Measurements from ENCODE around the gene POLL.

Gene POLL

DNA sequence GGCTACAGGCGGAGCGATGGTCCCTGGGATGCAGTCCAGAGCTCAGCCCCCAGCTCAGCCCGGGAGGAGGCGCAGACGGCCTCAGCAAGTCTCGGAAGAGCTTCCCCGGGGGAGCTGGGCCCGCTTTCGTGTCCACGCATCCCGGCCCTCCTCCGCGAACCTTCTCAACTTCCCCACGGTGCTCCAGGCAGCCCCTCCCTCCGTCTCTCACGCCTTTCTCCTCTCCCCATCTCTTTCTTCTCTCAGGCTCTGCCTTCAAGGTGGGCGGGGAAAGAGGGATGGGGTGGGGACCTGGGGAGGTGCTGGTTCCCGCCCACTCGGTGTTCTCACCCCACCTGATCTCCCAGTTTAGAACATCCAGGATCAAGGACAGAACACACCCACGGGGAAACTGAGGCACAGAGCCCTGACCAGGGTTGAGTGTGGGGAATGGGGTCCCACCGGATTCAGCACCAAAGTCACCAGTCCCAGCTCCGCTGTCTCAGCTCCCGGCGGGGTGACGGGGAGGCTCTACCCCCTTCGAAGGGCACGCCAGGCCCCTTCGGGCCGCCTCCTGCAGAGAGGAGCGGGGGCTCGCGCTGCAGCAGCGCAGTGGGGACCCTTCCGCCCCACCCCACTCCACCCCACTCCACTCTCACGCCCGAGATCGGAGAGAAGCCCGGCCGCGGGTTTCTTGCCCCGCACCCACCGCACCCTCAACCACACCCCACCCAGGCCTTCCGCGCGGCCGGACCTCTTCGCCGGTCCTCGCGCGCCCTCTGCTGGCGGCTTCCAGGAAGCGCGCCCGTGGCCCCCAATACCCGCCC lies 18.2 kb downstream of the POLL start:
- Histone ChIP-seq H3K4me3 (replicated peaks; ENCODE audit: insufficient read depth, low read length) (peak overlapping the region; percentile 62), H3K27me3 (ENCODE audit: insufficient read depth, poor library complexity, severe bottlenecking) (peaks cover 30% of the 10 kb centered on the region), H3K27ac (replicated peaks) (no peak overlapping the region)
- TF ChIP-seq, protein P1, sequence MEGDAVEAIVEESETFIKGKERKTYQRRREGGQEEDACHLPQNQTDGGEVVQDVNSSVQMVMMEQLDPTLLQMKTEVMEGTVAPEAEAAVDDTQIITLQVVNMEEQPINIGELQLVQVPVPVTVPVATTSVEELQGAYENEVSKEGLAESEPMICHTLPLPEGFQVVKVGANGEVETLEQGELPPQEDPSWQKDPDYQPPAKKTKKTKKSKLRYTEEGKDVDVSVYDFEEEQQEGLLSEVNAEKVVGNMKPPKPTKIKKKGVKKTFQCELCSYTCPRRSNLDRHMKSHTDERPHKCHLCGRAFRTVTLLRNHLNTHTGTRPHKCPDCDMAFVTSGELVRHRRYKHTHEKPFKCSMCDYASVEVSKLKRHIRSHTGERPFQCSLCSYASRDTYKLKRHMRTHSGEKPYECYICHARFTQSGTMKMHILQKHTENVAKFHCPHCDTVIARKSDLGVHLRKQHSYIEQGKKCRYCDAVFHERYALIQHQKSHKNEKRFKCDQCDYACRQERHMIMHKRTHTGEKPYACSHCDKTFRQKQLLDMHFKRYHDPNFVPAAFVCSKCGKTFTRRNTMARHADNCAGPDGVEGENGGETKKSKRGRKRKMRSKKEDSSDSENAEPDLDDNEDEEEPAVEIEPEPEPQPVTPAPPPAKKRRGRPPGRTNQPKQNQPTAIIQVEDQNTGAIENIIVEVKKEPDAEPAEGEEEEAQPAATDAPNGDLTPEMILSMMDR (IDR thresholded peaks at IDR 0.05; ENCODE audit: insufficient read depth, low read length) = no peak
- no peak for TF ChIP-seq SPI1 (IDR thresholded peaks at IDR 0.05; ENCODE audit: borderline replicate concordance, low read depth)
- TF ChIP-seq, protein P2, sequence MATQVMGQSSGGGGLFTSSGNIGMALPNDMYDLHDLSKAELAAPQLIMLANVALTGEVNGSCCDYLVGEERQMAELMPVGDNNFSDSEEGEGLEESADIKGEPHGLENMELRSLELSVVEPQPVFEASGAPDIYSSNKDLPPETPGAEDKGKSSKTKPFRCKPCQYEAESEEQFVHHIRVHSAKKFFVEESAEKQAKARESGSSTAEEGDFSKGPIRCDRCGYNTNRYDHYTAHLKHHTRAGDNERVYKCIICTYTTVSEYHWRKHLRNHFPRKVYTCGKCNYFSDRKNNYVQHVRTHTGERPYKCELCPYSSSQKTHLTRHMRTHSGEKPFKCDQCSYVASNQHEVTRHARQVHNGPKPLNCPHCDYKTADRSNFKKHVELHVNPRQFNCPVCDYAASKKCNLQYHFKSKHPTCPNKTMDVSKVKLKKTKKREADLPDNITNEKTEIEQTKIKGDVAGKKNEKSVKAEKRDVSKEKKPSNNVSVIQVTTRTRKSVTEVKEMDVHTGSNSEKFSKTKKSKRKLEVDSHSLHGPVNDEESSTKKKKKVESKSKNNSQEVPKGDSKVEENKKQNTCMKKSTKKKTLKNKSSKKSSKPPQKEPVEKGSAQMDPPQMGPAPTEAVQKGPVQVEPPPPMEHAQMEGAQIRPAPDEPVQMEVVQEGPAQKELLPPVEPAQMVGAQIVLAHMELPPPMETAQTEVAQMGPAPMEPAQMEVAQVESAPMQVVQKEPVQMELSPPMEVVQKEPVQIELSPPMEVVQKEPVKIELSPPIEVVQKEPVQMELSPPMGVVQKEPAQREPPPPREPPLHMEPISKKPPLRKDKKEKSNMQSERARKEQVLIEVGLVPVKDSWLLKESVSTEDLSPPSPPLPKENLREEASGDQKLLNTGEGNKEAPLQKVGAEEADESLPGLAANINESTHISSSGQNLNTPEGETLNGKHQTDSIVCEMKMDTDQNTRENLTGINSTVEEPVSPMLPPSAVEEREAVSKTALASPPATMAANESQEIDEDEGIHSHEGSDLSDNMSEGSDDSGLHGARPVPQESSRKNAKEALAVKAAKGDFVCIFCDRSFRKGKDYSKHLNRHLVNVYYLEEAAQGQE (IDR thresholded peaks at IDR 0.05; ENCODE audit: insufficient replicate concordance, low read depth) = no peak
- TF ChIP-seq GABPA (IDR thresholded peaks at IDR 0.05; ENCODE audit: low read depth) = no peak
- TF ChIP-seq POLR2AphosphoS5 (IDR thresholded peaks at IDR 0.05; ENCODE audit: low read depth) = no peak
- peak; percentile 47 to 56 for DNase-seq (ENCODE audit: low read depth in 1 of 2, low spot score in 1 of 2)

DNA sequence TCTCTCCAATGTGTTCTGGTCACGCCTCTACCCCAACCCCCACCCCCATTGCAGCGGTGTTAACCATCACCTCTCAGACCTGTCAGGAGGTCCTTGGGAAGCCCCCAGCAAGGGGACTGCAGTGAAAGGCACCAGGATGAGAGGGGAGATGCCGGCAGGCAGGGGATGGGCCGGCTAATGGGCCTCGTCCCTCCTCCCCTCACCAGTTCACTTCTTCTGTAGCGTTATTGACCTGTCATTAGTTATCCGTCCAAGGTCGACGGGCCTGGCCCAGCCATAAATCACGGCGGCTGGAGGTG lies 18.8 kb downstream of the POLL start:
- TF ChIP-seq, protein P1 (IDR thresholded peaks at IDR 0.05; ENCODE audit: insufficient read depth, low read length) = no peak
- TF ChIP-seq SPI1 (IDR thresholded peaks at IDR 0.05; ENCODE audit: borderline replicate concordance, low read depth) (no peak), POLR2AphosphoS5 (IDR thresholded peaks at IDR 0.05; ENCODE audit: low read depth) (no peak), GABPA (IDR thresholded peaks at IDR 0.05; ENCODE audit: low read depth) (no peak)
- TF ChIP-seq, protein P2 (IDR thresholded peaks at IDR 0.05; ENCODE audit: insufficient replicate concordance, low read depth) = no peak
- H3K4me3 ChIP-seq (replicated peaks; ENCODE audit: insufficient read depth, low read length) = no peak overlapping the region
- H3K27me3 ChIP-seq (ENCODE audit: insufficient read depth, poor library complexity, severe bottlenecking) = peaks cover 30% of the 10 kb centered on the region
- DNase-seq (ENCODE audit: low read depth in 1 of 2, low spot score in 1 of 2) = no peak
- H3K27ac ChIP-seq (replicated peaks) = no peak overlapping the region

DNA sequence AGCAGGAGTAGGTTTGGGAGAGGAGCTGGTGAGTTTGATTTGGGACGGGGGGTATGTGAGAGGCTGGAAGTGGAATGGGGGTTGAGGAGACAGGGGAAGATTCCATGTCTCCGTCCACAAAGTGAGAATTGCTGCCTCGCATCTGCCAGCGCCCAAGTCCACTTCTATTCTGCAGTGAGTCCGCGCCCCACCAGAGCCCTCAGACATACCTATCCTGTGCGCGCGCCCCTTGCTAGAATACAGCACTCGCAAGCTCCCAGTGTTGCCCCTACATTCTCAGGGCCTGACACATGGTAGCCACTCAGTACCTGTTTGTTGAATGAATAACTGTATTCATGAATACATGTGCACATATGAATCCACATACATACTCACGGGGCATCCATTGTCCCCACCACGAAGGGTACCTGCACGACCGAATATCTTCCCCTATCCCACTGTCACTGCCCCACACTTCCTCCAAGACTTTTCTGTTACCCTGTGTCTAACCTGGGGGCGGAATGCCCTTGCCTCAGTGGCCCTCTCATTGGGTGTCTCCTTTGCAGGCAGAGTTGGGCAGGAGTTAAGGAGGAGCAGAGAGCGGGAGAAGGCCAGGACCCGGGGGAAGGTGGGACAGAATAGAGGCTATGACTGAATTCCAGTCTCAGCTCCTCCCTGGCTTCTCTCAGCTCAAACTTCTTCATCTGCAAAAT lies 19.9 kb downstream of the POLL start:
- TF ChIP-seq GABPA (IDR thresholded peaks at IDR 0.05; ENCODE audit: low read depth) (no peak), POLR2AphosphoS5 (IDR thresholded peaks at IDR 0.05; ENCODE audit: low read depth) (no peak), SPI1 (IDR thresholded peaks at IDR 0.05; ENCODE audit: borderline replicate concordance, low read depth) (no peak)
- TF ChIP-seq, protein P2 (IDR thresholded peaks at IDR 0.05; ENCODE audit: insufficient replicate concordance, low read depth) = no peak
- TF ChIP-seq, protein P1 (IDR thresholded peaks at IDR 0.05; ENCODE audit: insufficient read depth, low read length) = no peak
- no peak for DNase-seq (ENCODE audit: low read depth in 1 of 2, low spot score in 1 of 2)
- Histone ChIP-seq H3K27ac (replicated peaks) (no peak overlapping the region), H3K4me3 (replicated peaks; ENCODE audit: insufficient read depth, low read length) (no peak overlapping the region), H3K27me3 (ENCODE audit: insufficient read depth, poor library complexity, severe bottlenecking) (peaks cover 31% of the 10 kb centered on the region)
